ENCODE measurements around the gene SRRM5. TPM values are rescaled to one million over a fixed set of nuclear protein-coding genes. Genes with fewer than 3 reads are reported as not detected.

The SRRM5 gene
- total and polyA plus RNA-seq, 8 donors = 0.45 to 0.50 TPM; not detected in 6

GRCh38 chr19:43592800-43593350, 19.0 kb upstream of the SRRM5 start:
- no peak overlapping the region for H3K27ac ChIP-seq
- intact Hi-C loops (cut with DNase I; ENCODE audit: low total_unique reads) = no loop called here
- H3K36me3 ChIP-seq = peaks cover 20 to 56% (median 48%) of the 10 kb centered on the region in 4 donors
- H3K27me3 ChIP-seq = no peaks in the 10 kb centered on the region
- 93 to 96% (median 95%) methylated on average over 35 to 37 of the region's 37 CpGs for WGBS, 5 donors
- no peak overlapping the region for H3K4me3 ChIP-seq
- TF ChIP-seq POLR2AphosphoS5 (IDR thresholded peaks at IDR 0.05) (no peak), CTCF (IDR thresholded peaks at IDR 0.05) (no peak), EP300 (IDR thresholded peaks at IDR 0.05) (no peak), POLR2A (IDR thresholded peaks at IDR 0.05) (no peak)
- DNase-seq = no peak
- peaks cover 29 to 57% (median 41%) of the 10 kb centered on the region in 4 donors for H3K4me1 ChIP-seq
- H3K9me3 ChIP-seq = no peaks in the 10 kb centered on the region

GRCh38 chr19:43594081-43594697, 17.7 kb upstream of the SRRM5 start:
- H3K4me1 ChIP-seq = peaks cover 34 to 63% (median 50%) of the 10 kb centered on the region in 4 donors
- H3K27me3 ChIP-seq = no peaks in the 10 kb centered on the region
- no peak for DNase-seq
- intact Hi-C loops (cut with DNase I; ENCODE audit: low total_unique reads) = no loop called here
- TF ChIP-seq POLR2AphosphoS5 (IDR thresholded peaks at IDR 0.05) (no peak), CTCF (IDR thresholded peaks at IDR 0.05) (no peak), POLR2A (IDR thresholded peaks at IDR 0.05) (no peak), EP300 (IDR thresholded peaks at IDR 0.05) (no peak)
- H3K4me3 ChIP-seq = peak overlapping the region; percentile 62 to 74 (median 67)
- no peaks in the 10 kb centered on the region for H3K9me3 ChIP-seq
- H3K36me3 ChIP-seq = peaks cover 27 to 59% (median 55%) of the 10 kb centered on the region in 4 donors
- 83 to 89% (median 86%) methylated on average over 9 to 10 of the region's 10 CpGs for WGBS, 5 donors
- peak overlapping the region in 4 of 5 donors; percentile 95 to 96 (median 96) for H3K27ac ChIP-seq

- H3K4me3 ChIP-seq = peak overlapping the region; percentile 62 to 74 (median 67)
- H3K9me3 ChIP-seq = no peaks in the 10 kb centered on the region
- WGBS, 5 donors = 1 to 3% (median 2%) methylated on average over 21 to 64 of the region's 64 CpGs
- peaks cover 34 to 66% (median 53%) of the 10 kb centered on the region in 4 donors for H3K4me1 ChIP-seq
- DNase-seq = peak; percentile 56 to 91
- no peaks in the 10 kb centered on the region for H3K27me3 ChIP-seq
- TF ChIP-seq EP300 (IDR thresholded peaks at IDR 0.05) (no peak), POLR2A (IDR thresholded peaks at IDR 0.05) (no peak), POLR2AphosphoS5 (IDR thresholded peaks at IDR 0.05) (peak in 1 of 3 donors; percentile 11), CTCF (IDR thresholded peaks at IDR 0.05) (peak in 5 of 7 experiments; percentile 46 to 55 (median 51))
- H3K36me3 ChIP-seq = peaks cover 33 to 61% (median 56%) of the 10 kb centered on the region in 4 donors
- peak overlapping the region; percentile 74 to 96 (median 96) for H3K27ac ChIP-seq
- intact Hi-C loops (cut with DNase I; ENCODE audit: low total_unique reads) = no loop called here
These were observed 16.9 kb upstream of the SRRM5 start for GRCh38 chr19:43594710-43595604.

GRCh38 chr19:43595605-43595998, 16.3 kb upstream of the SRRM5 start:
- peaks cover 34 to 68% (median 54%) of the 10 kb centered on the region in 4 donors for H3K4me1 ChIP-seq
- peak overlapping the region; percentile 62 to 74 (median 67) for H3K4me3 ChIP-seq
- no peaks in the 10 kb centered on the region for H3K9me3 ChIP-seq
- H3K36me3 ChIP-seq = peaks cover 33 to 61% (median 57%) of the 10 kb centered on the region in 4 donors
- H3K27me3 ChIP-seq = no peaks in the 10 kb centered on the region
- H3K27ac ChIP-seq = peak overlapping the region; percentile 74 to 96 (median 96)
- no peak for DNase-seq
- TF ChIP-seq POLR2A (IDR thresholded peaks at IDR 0.05) (no peak), CTCF (IDR thresholded peaks at IDR 0.05) (no peak), EP300 (IDR thresholded peaks at IDR 0.05) (no peak), POLR2AphosphoS5 (IDR thresholded peaks at IDR 0.05) (no peak)
- intact Hi-C loops (cut with DNase I; ENCODE audit: low total_unique reads) = no loop called here
- 1 to 2% (median 1%) methylated on average over 18 of the region's 18 CpGs for WGBS, 5 donors

Measured in stomach (tissue), 9 donors.